ENCODE measurements around the gene CDAN1.

The CDAN1 gene

DNA sequence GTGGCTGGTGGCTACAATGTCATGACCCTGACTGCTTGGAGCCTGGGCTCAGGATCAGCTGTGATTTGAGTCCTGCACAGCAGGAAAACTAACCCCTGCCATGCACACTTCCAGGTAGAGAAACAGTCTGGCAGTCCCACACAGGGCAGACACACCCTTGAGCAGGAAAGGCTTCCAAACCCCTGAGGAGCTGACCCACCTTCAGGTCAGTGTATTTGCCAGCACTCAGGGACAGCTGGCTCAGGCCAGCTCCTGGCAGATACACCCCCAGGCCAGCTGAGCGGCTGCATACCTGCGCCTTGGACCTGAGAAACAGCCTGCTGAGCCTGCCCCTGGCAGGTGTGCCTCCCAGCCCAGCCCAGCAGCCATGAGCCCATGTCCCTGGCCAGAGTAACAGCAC lies 22.2 kb upstream of the CDAN1 start:
- no peaks in the 10 kb centered on the region for H3K9me2 ChIP-seq (replicated peaks; ENCODE audit: insufficient read depth, low read length)
- H3K9me3 ChIP-seq (ENCODE audit: insufficient read depth, low read length), result peaks cover 12% of the 10 kb centered on the region; the same call in 1 of the 2 replicates
- H3K36me3 ChIP-seq (ENCODE audit: low read length), result 0 out of 2 replicates have a peak, but pooled peaks cover 8% of the 10 kb centered on the region
- H3K79me2 ChIP-seq (ENCODE audit: insufficient read depth, low read length), result no peaks in the 10 kb centered on the region
- no peak overlapping the region for H3K4me3 ChIP-seq (ENCODE audit: insufficient read depth, low read length, poor library complexity, severe bottlenecking)
- no peak overlapping the region for H3K27ac ChIP-seq (ENCODE audit: low read depth, low read length)
- TF ChIP-seq, protein P1, sequence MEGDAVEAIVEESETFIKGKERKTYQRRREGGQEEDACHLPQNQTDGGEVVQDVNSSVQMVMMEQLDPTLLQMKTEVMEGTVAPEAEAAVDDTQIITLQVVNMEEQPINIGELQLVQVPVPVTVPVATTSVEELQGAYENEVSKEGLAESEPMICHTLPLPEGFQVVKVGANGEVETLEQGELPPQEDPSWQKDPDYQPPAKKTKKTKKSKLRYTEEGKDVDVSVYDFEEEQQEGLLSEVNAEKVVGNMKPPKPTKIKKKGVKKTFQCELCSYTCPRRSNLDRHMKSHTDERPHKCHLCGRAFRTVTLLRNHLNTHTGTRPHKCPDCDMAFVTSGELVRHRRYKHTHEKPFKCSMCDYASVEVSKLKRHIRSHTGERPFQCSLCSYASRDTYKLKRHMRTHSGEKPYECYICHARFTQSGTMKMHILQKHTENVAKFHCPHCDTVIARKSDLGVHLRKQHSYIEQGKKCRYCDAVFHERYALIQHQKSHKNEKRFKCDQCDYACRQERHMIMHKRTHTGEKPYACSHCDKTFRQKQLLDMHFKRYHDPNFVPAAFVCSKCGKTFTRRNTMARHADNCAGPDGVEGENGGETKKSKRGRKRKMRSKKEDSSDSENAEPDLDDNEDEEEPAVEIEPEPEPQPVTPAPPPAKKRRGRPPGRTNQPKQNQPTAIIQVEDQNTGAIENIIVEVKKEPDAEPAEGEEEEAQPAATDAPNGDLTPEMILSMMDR (IDR thresholded peaks at IDR 0.05; ENCODE audit: insufficient read depth, low read length, poor library complexity, severe bottlenecking), result no peak
- no peak for TF ChIP-seq EZH2phosphoT487 (conservative IDR thresholded peaks at IDR 0.05; ENCODE audit: low read length)
- H2AFZ ChIP-seq (ENCODE audit: low read depth, low read length, severe bottlenecking), result no peak overlapping the region
- no peaks in the 10 kb centered on the region for H3F3A ChIP-seq (ENCODE audit: insufficient read depth)
- no peaks in the 10 kb centered on the region for H3K27me3 ChIP-seq (ENCODE audit: low read length)
- no peak overlapping the region for H3K9ac ChIP-seq (ENCODE audit: low read length)
- no peaks in the 10 kb centered on the region for H4K20me1 ChIP-seq (ENCODE audit: low read depth, low read length)
- H3K4me2 ChIP-seq (ENCODE audit: low read depth, low read length, poor library complexity, severe bottlenecking), result no peak overlapping the region

DNA sequence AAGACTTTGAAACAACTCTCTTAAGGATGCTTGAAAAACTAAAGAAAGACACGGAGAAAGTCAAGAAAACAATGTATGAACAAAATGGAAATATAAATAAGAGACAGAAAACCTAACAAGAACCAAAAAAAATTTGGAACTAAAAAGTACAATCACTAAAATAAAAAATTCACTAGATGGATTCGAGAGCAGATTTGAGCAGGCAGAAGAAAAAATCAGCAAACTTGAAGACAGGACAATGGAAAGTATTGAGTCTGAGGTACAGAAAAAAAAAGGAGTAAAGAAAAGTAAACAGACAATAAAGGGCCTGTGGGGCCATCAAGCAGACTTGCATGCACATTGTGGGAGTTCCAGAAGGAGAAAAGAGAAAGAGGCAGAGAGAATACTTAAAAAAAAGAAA lies 13.4 kb upstream of the CDAN1 start:
- Histone ChIP-seq H3K9me2 (replicated peaks; ENCODE audit: insufficient read depth, low read length) (no peaks in the 10 kb centered on the region), H3K27ac (ENCODE audit: low read depth, low read length) (no peak overlapping the region), H3F3A (ENCODE audit: insufficient read depth) (no peaks in the 10 kb centered on the region), H3K9ac (ENCODE audit: low read length) (no peak overlapping the region), H4K20me1 (ENCODE audit: low read depth, low read length) (no peaks in the 10 kb centered on the region), H3K79me2 (ENCODE audit: insufficient read depth, low read length) (no peaks in the 10 kb centered on the region), H3K27me3 (ENCODE audit: low read length) (no peaks in the 10 kb centered on the region), H3K36me3 (ENCODE audit: low read length) (0 out of 2 replicates have a peak, but pooled peaks cover 3% of the 10 kb centered on the region), H3K4me2 (ENCODE audit: low read depth, low read length, poor library complexity, severe bottlenecking) (no peak overlapping the region), H2AFZ (ENCODE audit: low read depth, low read length, severe bottlenecking) (no peak overlapping the region), H3K4me3 (ENCODE audit: insufficient read depth, low read length, poor library complexity, severe bottlenecking) (no peak overlapping the region), H3K9me3 (ENCODE audit: insufficient read depth, low read length) (no peaks in the 10 kb centered on the region)
- TF ChIP-seq EZH2phosphoT487 (conservative IDR thresholded peaks at IDR 0.05; ENCODE audit: low read length), result no peak
- TF ChIP-seq, protein P1 (IDR thresholded peaks at IDR 0.05; ENCODE audit: insufficient read depth, low read length, poor library complexity, severe bottlenecking), result no peak

DNA sequence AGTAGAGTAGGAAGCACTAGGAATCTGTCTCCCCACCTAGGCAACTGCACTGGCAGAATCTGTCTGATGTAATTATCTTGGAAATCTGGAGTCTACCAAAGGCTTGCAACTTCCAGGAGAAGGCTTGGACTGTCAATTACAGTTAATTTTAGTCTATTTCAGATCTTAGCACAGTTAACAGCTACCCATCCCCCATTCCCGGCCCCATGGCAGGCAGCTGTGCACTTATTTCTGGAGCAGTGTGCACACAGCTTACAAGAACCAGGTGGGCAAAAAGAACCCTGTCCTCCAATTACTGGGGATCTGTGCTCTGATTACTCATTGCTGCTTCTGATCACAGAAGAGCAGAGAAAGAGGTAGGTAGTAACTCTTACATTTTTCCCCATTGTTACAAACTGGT lies 12.3 kb upstream of the CDAN1 start:
- H3K27me3 ChIP-seq (ENCODE audit: low read length), result no peaks in the 10 kb centered on the region
- H3K9me3 ChIP-seq (ENCODE audit: insufficient read depth, low read length), result no peaks in the 10 kb centered on the region
- H4K20me1 ChIP-seq (ENCODE audit: low read depth, low read length), result no peaks in the 10 kb centered on the region
- no peak overlapping the region for H3K4me3 ChIP-seq (ENCODE audit: insufficient read depth, low read length, poor library complexity, severe bottlenecking)
- no peak overlapping the region for H3K27ac ChIP-seq (ENCODE audit: low read depth, low read length)
- H3K36me3 ChIP-seq (ENCODE audit: low read length), result 0 out of 2 replicates have a peak, but pooled peaks cover 3% of the 10 kb centered on the region
- TF ChIP-seq EZH2phosphoT487 (conservative IDR thresholded peaks at IDR 0.05; ENCODE audit: low read length), result no peak
- no peaks in the 10 kb centered on the region for H3K79me2 ChIP-seq (ENCODE audit: insufficient read depth, low read length)
- no peaks in the 10 kb centered on the region for H3K9me2 ChIP-seq (replicated peaks; ENCODE audit: insufficient read depth, low read length)
- no peak overlapping the region for H3K9ac ChIP-seq (ENCODE audit: low read length)
- no peaks in the 10 kb centered on the region for H3F3A ChIP-seq (ENCODE audit: insufficient read depth)
- H2AFZ ChIP-seq (ENCODE audit: low read depth, low read length, severe bottlenecking), result no peak overlapping the region
- H3K4me2 ChIP-seq (ENCODE audit: low read depth, low read length, poor library complexity, severe bottlenecking), result no peak overlapping the region

DNA sequence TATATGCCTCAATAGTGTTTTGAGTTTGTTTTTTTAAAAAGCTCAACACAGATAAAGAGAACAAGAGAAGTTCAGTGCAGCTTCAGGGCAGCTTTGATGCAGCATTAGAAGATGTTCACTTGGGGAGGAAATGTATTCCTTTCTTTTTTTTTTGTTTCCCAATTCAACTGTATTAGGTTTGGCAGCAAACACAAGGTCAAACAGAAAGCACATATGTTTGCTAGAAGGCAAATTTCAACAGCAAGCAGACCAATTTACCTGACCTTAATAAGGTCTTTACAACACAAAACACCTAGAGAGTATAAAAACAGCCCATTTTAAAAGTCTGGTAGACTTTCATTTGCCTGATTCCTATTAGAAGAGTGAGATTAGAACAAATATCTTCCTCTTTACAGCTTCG lies 7.3 kb upstream of the CDAN1 start:
- Histone ChIP-seq H3K4me3 (ENCODE audit: insufficient read depth, low read length, poor library complexity, severe bottlenecking) (no peak overlapping the region), H3K9me2 (replicated peaks; ENCODE audit: insufficient read depth, low read length) (no peaks in the 10 kb centered on the region), H3K9me3 (ENCODE audit: insufficient read depth, low read length) (no peaks in the 10 kb centered on the region), H3K36me3 (ENCODE audit: low read length) (no peaks in the 10 kb centered on the region), H3K79me2 (ENCODE audit: insufficient read depth, low read length) (no peaks in the 10 kb centered on the region), H3K27ac (ENCODE audit: low read depth, low read length) (no peak overlapping the region), H3K4me2 (ENCODE audit: low read depth, low read length, poor library complexity, severe bottlenecking) (no peak overlapping the region), H2AFZ (ENCODE audit: low read depth, low read length, severe bottlenecking) (no peak overlapping the region), H3K27me3 (ENCODE audit: low read length) (no peaks in the 10 kb centered on the region), H3K9ac (ENCODE audit: low read length) (no peak overlapping the region), H3F3A (ENCODE audit: insufficient read depth) (peaks cover 2% of the 10 kb centered on the region; the same call in 1 of the 2 replicates), H4K20me1 (ENCODE audit: low read depth, low read length) (no peaks in the 10 kb centered on the region)
- TF ChIP-seq, protein P1 (IDR thresholded peaks at IDR 0.05; ENCODE audit: insufficient read depth, low read length, poor library complexity, severe bottlenecking), result no peak
